ENCODE results near the gene SUN1.

GRCh38 chr7:893686-894085, 61.4 kb downstream of the SUN1 start:
- TF ChIP-seq GATA2 (IDR thresholded peaks at IDR 0.05; ENCODE audit: low read depth, low read length) (no peak), GATA3 (IDR thresholded peaks at IDR 0.05; ENCODE audit: low read depth, low read length) (no peak)

Data from SH-SY5Y (cell line).